GM18505 (cell line): ENCODE measurements around the gene PLCL2.

Source experiments
- ATAC-seq: cut with Tn5 transposase; IDR thresholded peaks from one replicate; pipeline ENCODE4 v1.9.1; 2021; ENCODE audit not compliant: unreplicated experiment
- POLR2A ChIP-seq: IDR thresholded peaks from 4 replicates; pipeline ENCODE4 v1.6.1; 2011; ENCODE audit warnings: borderline replicate concordance; ENCODE audit not compliant: insufficient read depth, insufficient read length; ENCODE audit errors: extremely low read depth

Gene PLCL2

DNA sequence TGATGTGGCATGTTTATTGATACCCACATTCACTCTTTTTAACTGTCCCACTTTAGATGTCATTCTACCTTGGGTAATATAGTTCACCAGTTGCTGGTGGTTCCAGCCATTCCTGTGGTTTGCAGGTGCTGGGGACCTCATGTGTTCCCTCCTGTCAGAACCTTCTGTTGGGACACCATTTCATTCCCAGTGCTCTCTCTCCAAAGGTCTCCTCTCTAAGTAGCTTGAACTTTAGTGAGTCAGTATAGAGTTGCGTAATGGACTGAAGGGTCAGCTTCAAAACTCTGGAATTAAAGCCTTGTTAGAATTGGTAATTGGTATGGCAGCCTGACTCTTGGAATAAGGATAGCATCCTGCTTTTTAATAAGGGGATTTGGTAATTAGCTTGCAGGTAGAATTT lies 108.5 kb downstream of the PLCL2 start:
- ATAC-seq = no peak
- TF ChIP-seq POLR2A = no peak

DNA sequence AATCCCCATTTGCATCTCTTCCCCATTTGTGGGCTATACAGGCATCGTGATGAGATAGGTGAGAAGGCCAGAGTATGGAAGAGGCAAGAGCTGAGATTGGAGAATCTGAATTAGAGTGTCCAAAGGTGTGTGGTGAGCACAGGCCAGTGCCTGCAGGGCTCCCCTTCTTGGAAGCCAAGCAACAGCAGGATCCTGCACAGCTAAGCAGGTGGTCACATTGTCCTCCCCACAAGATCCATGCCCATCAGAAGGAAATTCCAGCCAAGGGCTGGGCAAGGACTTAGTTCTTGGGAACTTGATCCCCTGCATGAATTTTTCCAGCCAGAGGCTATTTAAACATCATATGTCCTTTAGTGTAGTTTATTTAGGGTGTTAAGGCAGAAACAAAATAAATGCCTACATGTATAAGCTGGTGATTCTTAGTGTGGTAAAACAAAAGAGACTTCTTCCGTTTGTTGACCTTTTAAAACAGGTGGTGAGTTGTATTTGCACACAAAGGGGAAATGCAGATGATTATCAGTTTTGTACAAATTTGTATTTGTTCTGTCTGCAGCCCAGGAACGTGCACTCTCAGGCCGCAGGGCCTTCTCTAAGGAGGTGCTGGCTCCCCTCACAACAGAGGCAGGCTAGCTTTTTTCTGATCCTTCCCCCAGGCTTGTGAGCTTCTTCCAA lies 110.2 kb downstream of the PLCL2 start:
- no peak for ATAC-seq
- TF ChIP-seq POLR2A = no peak

DNA sequence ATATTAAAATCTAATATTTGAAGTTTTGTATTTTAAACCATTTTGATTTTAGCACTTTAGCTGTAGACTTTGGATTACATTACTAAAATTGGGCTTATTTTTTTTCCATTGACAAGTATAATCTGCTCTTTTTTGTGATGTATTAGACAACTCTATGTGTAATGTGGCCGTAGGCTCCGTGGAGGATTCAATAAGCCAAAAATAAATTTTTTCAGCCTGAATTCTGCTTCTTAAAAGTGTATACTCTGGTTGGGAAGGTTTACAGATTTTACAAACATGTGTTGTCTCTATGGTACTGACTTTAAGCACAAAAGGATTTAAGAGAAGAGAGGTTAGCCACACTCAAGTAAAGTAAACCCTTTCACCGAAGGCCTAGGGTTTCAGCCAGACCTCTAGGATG lies 110.8 kb downstream of the PLCL2 start:
- no peak for TF ChIP-seq POLR2A
- ATAC-seq = no peak

GRCh38 chr3:16998236-16998923 lies 113.6 kb downstream of the PLCL2 start:
- no peak for ATAC-seq
- no peak for TF ChIP-seq POLR2A

- TF ChIP-seq POLR2A = no peak
- no peak for ATAC-seq
Measured at GRCh38 chr3:16999161-16999560, 114.4 kb downstream of the PLCL2 start.

DNA sequence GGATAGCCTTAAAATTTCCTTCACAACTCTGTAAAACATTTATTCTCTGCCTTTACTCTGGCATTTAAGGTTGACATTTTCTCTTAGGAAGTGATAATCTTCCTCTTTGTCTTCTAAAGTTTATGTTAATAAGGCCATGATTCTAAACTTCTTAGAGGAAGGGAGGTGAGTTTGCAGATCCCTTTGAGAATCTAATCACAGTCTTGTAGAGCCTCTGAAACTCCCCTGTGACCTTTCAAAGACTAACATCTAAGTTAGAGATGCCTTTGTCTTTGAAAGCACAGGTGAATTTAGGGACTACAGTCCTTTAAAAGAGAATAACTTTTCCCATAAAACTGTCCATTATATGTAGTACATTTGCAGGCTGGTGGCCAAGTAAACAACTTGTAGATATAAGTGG lies 115.1 kb downstream of the PLCL2 start:
- no peak for ATAC-seq
- TF ChIP-seq POLR2A = no peak

DNA sequence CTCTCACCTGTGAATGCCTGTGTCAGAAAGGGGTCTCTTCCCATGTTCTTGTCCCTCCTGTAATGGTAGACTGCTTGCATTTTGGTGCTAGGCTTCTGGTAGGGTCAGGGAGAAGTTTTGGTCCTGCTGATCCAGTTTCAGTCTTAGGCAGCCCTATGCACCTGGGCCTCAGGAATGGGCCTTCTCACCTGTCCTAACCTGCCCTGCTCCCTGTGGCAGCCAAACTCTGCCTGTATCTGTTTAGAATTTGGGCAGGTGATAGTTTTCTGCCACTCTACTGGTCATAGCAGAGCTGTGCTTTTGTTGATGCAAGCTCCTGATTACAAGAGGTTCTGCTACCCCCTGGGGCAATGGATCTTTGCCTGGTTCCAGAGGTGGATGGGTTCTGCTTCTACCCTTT lies 118.7 kb downstream of the PLCL2 start:
- no peak for TF ChIP-seq POLR2A
- ATAC-seq = no peak

DNA sequence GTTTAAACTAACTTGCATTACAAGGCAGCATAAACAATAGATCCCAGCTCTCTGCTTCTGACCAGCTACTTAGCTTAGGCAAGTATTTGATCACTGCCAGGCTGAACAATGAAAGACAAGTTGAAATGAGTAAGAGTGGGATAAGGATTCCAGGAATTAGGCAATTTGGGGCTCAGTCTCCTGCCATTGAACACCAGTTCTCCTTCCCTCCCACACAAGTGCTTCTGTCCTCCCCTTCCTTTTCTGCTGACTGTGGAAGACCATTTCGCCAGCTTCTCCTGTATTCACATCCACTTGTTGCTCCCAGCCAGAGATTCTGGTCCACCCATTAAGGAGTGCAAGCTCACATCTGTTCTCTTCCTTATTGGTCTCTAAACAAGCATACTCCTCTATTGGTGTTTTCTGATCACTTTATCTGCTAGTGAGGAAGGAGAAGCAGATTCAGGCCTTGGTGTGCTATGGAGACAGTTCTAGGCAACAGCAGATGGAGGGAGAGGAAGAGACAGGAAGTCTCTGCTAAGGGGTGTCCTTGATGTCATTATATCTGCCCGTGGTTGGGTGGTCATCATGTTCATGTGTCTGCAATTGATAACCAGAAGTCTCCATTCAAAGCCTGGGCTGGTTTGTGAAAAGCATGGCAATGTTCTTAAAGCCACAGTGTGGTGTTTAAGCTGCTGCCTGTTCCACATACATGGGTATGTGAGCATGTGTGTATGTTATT lies 121.5 kb downstream of the PLCL2 start:
- no peak for TF ChIP-seq POLR2A
- no peak for ATAC-seq

DNA sequence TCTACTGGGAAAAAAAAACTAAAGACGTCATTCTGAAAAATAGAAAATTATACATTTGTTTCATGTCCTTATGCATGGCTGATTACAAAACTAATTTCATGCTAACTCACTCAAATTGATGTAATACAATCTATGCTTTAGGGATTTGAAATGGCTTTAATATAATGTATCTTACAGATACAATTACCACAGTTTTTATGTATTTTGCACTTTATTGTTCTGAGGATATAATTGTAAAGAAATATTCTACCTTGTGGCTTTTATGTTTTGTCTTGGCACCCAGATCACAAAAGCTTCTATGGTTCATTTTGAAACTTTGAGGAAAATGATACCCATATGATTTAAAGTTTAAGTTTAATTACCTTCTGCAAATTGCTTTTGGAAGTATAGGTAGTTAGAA lies 122.5 kb downstream of the PLCL2 start:
- no peak for ATAC-seq
- no peak for TF ChIP-seq POLR2A

GRCh38 chr3:17009826-17010225 lies 125.1 kb downstream of the PLCL2 start:
- ATAC-seq = no peak
- no peak for TF ChIP-seq POLR2A

DNA sequence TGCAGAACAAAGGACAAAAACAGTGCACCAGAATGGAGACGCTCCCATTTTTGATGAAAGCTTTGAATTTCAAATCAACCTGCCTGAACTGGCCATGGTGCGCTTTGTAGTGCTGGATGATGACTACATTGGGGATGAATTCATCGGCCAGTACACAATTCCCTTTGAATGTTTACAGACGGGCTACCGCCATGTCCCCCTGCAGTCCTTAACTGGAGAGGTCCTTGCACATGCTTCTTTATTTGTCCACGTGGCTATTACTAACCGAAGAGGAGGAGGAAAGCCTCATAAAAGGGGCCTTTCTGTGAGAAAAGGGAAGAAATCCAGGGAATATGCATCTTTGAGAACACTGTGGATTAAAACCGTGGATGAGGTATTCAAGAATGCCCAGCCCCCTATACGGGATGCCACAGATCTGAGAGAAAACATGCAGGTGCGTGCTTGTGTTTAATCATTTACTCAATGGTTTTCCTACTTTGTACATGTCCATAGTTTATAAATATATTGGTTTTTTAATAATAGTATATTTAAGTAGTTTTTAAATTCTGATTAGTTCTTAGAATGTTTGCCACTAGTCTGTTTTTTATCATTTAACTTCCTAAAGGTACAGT lies 127.1 kb downstream of the PLCL2 start:
- TF ChIP-seq POLR2A = no peak
- no peak for ATAC-seq

GRCh38 chr3:17013050-17013449 lies 128.3 kb downstream of the PLCL2 start:
- ATAC-seq = no peak
- TF ChIP-seq POLR2A = no peak

- no peak for TF ChIP-seq POLR2A
- peak; percentile 85 for ATAC-seq
Measured at GRCh38 chr3:17013571-17013970, 128.8 kb downstream of the PLCL2 start.
